Lower leg skin (tissue), 4 donors: Measurements from ENCODE around the gene TLCD3A. TPM values are rescaled to one million over a fixed set of nuclear protein-coding genes. Genes with fewer than 3 reads are reported as not detected.

Experiments
- DNase-seq, 2 donors: peaks; one replicate each; pipeline ENCODE4 v3.0.0-alpha.2; 2019; ENCODE audit warnings: low spot score in 2 of 2
- H3K4me3 ChIP-seq: fragments of 200-600 bp; sonication (generic); 2 replicates; pipeline ENCODE4 v1.5.1; 2017; ENCODE audit warnings: mild to moderate bottlenecking, low read depth; ENCODE audit not compliant: poor library complexity, severe bottlenecking
- CTCF ChIP-seq, 3 donors: fragments of 450-650 bp; IDR thresholded peaks; one replicate each; pipeline ENCODE4 v1.5.1; 2016; ENCODE audit warnings: antibody characterized with exemption in 3 of 3, mild to moderate bottlenecking in 3 of 3, moderate library complexity in 2 of 3
- POLR2A ChIP-seq, 2 donors: fragments of 450-650 bp; IDR thresholded peaks; one replicate each; pipeline ENCODE4 v1.6.1; 2016 to 2017; ENCODE audit warnings: antibody characterized with exemption in 2 of 2, mild to moderate bottlenecking in 1 of 2, moderate library complexity in 1 of 2
- WGBS, 2 donors: methylation state at CpG; one replicate each; pipeline ENCODE4 v1.1.5; 2018; 5-methylcytosine and 5-hydroxymethylcytosine counted together
- intact Hi-C: fragments of 100-400 bp; cut with DNase I; formaldehyde crosslinking; loops from one replicate; pipeline ENCODE4 v1.15.0; 2023; ENCODE audit warnings: low total_unique reads
- total RNA-seq, 4 donors: library from RNA; depleted of rRNA; stranded (reverse); fragments of >200 nt; gene quantifications; one replicate each; pipeline ENCODE4 v1.1.0, GENCODE V29; 2016

Gene TLCD3A
- total RNA-seq, 4 donors from 2014 or later = 75.2 to 111 (median 78.8) TPM

GRCh38 chr17:720706-721539 is 11.5 kb upstream of the TLCD3A start:
- H3K4me3 ChIP-seq = no peak overlapping the region
- intact Hi-C loops = no loop called here
- 47 to 63% methylated on average over 13 of the region's 13 CpGs for WGBS, 2 donors
- DNase-seq = no peak
- TF ChIP-seq POLR2A (IDR thresholded peaks at IDR 0.05) (no peak), CTCF (IDR thresholded peaks at IDR 0.05) (no peak)

GRCh38 chr17:721540-721937 is 10.9 kb upstream of the TLCD3A start:
- no peak for DNase-seq

GRCh38 chr17:725084-725483 is 7.3 kb upstream of the TLCD3A start:
- 97 to 98% methylated on average over 14 of the region's 14 CpGs for WGBS, 2 donors
- no peak for DNase-seq
- intact Hi-C loops = no loop called here
- TF ChIP-seq POLR2A (IDR thresholded peaks at IDR 0.05) = no peak
- TF ChIP-seq CTCF (IDR thresholded peaks at IDR 0.05) = no peak
- no peak overlapping the region for H3K4me3 ChIP-seq

More at GRCh38 chr17:721540-721937, 10.9 kb upstream of the TLCD3A start:
- H3K4me3 ChIP-seq = no peak overlapping the region
- no peak for TF ChIP-seq CTCF (IDR thresholded peaks at IDR 0.05)
- TF ChIP-seq POLR2A (IDR thresholded peaks at IDR 0.05) = no peak
- intact Hi-C loops = no loop called here
- WGBS, 2 donors = 41 to 52% methylated on average over 5 of the region's 5 CpGs

GRCh38 chr17:725746-726145 is 6.7 kb upstream of the TLCD3A start:
- intact Hi-C loops = no loop called here
- DNase-seq = no peak
- no peak for TF ChIP-seq POLR2A (IDR thresholded peaks at IDR 0.05)
- no peak for TF ChIP-seq CTCF (IDR thresholded peaks at IDR 0.05)
- WGBS, 2 donors = 57 to 72% methylated on average over 12 of the region's 12 CpGs
- no peak overlapping the region for H3K4me3 ChIP-seq

- 61 to 76% methylated on average over 20 of the region's 20 CpGs for WGBS, 2 donors
- intact Hi-C loops = no loop called here
- no peak for TF ChIP-seq POLR2A (IDR thresholded peaks at IDR 0.05)
- TF ChIP-seq CTCF (IDR thresholded peaks at IDR 0.05) = no peak
- no peak overlapping the region for H3K4me3 ChIP-seq
- no peak for DNase-seq
Measured at GRCh38 chr17:726271-726919, 6.0 kb upstream of the TLCD3A start.
